ENCODE results near the gene STXBP6.

DNA sequence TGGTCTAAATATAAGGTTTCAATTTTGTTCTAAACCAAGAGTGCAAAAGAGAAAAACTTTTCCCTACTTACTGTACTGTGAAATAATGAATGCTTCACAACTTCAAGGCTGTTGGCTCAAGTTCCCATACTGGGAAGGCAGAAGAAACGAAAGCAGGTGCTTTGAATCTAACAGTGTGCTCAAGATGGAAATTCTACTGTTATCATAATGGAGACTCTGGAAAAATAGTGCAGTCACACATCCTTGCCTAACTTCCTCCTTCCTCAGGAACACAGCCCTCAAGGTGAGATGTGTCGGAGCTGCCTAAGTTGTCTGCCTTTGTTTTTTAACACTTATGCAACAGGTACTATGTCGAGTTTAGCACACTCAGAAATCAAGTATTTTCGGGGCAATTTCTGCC lies 131.1 kb downstream of the STXBP6 start:
- TF ChIP-seq ZNF24 (IDR thresholded peaks at IDR 0.05), result no peak
- TF ChIP-seq, protein P1, sequence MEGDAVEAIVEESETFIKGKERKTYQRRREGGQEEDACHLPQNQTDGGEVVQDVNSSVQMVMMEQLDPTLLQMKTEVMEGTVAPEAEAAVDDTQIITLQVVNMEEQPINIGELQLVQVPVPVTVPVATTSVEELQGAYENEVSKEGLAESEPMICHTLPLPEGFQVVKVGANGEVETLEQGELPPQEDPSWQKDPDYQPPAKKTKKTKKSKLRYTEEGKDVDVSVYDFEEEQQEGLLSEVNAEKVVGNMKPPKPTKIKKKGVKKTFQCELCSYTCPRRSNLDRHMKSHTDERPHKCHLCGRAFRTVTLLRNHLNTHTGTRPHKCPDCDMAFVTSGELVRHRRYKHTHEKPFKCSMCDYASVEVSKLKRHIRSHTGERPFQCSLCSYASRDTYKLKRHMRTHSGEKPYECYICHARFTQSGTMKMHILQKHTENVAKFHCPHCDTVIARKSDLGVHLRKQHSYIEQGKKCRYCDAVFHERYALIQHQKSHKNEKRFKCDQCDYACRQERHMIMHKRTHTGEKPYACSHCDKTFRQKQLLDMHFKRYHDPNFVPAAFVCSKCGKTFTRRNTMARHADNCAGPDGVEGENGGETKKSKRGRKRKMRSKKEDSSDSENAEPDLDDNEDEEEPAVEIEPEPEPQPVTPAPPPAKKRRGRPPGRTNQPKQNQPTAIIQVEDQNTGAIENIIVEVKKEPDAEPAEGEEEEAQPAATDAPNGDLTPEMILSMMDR (IDR thresholded peaks at IDR 0.05 in 2 of 3, conservative IDR thresholded peaks at IDR 0.05 in 1 of 3; ENCODE audit: control insufficient read depth in 2 of 3, extremely low read depth in 1 of 3, insufficient read depth in 1 of 3, low read depth in 3 of 3, low read length in 3 of 3), result no peak
- no peak for TF ChIP-seq JUNB (IDR thresholded peaks at IDR 0.05)
- TF ChIP-seq POLR2A (IDR thresholded peaks at IDR 0.05; ENCODE audit: low read depth, low read length), result no peak
- TF ChIP-seq POLR2AphosphoS5 (IDR thresholded peaks at IDR 0.05; ENCODE audit: low read length), result no peak
- no peak for TF ChIP-seq NFYB (IDR thresholded peaks at IDR 0.05; ENCODE audit: insufficient read depth, low read depth, low read length)
- no peak for TF ChIP-seq RAD21 (IDR thresholded peaks at IDR 0.05; ENCODE audit: insufficient read depth, low read depth, low read length)
